ENCODE results near the gene ITFG1. TPM values are rescaled to one million over a fixed set of nuclear protein-coding genes. Genes with fewer than 3 reads are reported as not detected.
A peak's percentile ranks its signal among the peaks of the same experiment; 100 is the strongest.
"Not testable (repeated sequence)": the region's sequence is repeated elsewhere in the genome, so short reads cannot be mapped to it uniquely, and the experiment has no call there.

The ITFG1 gene
- total RNA-seq, 1 donor from 2014 or later = 205 TPM

DNA sequence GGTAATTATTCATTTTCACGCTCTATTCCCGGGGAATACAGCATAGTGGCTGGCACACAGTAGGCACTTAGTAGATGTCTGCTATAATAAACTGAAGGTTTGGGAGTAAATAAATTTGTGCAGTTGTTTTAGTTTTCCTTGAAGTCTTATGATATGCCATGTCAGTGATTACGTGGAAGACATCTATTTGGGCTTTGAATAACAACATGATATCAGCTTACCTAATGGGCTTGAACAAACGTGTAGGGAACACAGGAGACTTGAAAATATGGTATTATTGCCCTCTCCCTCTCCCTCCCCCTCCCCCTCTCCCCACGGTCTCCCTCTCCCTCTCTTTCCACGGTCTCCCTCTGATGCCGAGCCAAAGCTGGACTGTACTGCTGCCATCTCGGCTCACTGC lies 280.8 kb downstream of the ITFG1 start:
- DNase-seq (ENCODE audit: low spot score in 2 of 2) (no peak), FAIRE-seq (no peak)

DNA sequence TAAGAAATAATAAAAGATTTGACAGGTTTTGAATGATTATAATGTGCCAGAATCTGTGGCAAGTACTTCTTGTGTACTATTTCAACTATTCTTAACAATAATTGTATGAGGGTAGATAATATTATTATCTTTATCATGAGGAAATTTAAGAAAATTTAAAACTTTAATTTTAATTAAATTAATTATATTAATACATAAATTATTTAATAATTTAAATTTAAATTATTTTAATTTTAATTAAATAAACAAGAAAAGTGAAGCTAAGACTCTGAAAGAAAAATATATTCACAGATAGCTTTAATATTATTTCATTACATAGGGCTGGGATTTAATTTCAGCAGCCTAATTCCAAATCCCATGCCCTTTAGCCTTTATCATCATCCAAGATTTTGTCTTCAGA lies 285.7 kb downstream of the ITFG1 start:
- FAIRE-seq (peak; percentile 96), DNase-seq (ENCODE audit: low spot score in 2 of 2) (no peak)

DNA sequence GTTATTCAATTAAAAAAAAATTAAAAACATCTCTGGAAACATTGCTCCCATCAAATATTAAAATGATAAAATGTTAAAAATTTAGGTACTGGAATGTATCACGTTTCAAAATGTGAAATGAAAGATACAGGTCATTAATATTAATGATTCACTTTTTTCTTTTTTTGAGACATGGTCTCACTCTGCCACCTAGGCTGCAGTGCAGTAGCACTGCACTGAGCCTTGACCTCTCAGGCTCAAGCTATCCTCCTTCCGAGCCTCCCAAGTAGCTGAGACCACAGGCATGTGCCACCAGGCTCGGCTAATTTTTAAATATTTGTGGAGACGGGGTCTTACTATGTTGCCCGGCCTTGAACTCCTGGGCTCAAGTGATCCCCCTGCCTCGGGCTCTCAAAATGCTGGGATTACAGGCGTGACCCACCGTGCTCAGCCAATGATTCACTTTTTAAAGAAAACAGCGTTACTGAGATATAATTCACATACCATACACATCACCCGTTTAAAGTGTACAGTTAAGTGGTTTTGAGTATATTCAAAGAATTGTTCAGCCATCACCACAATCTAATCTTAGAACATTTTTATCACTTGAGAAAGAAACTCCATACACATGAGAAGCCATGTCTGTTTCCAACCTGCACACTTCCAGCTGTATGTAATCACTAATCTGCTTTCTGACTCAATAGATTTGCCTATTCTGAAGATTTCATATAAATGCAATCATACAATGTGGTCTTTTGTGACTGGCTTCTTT lies 298.0 kb downstream of the ITFG1 start:
- no peak for DNase-seq (ENCODE audit: low spot score in 2 of 2)
- no peak for FAIRE-seq

DNA sequence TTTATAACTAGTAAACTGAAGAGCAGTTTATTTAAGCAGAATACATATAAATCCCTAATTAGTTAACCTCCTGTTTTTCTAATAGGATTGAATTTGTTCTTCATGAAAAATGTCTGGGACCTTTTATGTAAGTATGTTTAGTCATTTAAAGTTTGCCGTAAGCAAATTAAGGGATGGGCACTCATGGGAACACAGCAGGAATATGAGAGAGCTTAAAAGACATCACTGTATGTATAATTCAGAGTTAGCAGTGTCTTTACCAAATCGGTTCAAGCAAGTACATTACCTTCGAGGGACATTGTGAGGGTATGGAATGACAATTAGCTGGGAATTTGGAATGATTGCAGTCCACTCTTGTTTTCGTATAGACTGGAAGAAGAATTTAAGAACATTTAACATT lies 299.4 kb downstream of the ITFG1 start:
- no peak for DNase-seq (ENCODE audit: low spot score in 2 of 2)
- FAIRE-seq = no peak

DNA sequence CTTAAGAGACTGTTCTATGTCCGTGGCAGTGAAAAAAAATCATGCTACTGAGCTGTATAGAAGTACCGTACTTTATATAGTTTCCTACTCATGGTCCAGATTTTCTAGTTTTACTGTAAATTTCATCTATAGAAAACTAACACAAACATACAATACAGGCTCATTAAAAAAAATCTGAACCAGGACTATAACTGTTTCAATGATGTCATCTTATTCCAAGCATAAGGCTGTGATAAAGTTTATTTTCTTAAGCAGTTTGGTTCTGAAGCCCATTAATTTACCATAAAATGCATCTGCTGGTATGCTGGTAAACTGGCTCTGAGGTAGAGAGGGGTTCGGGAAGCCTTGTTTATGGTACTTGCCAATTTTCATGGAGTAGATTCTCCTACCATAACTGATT lies 300.4 kb downstream of the ITFG1 start:
- no peak for FAIRE-seq
- no peak for DNase-seq (ENCODE audit: low spot score in 2 of 2)

DNA sequence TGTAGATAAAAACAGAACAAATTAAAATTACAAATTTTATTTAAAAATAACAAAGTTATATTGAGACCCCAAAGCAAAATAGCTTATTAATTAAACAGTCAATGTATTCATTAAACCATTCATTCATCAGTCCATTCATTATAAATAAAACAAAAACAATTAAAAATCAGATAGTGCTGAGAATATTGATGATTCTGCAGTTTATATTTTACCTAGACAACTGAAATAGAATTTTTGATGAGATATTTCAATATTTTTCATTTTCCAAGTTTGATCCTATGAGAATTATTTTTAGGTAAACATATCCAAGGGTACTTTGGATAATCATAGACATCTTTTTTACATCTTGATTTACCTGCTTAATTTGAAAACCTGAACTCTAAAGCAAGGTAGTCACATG lies 301.9 kb downstream of the ITFG1 start:
- FAIRE-seq (peak; percentile 51), DNase-seq (ENCODE audit: low spot score in 2 of 2) (no peak)

DNA sequence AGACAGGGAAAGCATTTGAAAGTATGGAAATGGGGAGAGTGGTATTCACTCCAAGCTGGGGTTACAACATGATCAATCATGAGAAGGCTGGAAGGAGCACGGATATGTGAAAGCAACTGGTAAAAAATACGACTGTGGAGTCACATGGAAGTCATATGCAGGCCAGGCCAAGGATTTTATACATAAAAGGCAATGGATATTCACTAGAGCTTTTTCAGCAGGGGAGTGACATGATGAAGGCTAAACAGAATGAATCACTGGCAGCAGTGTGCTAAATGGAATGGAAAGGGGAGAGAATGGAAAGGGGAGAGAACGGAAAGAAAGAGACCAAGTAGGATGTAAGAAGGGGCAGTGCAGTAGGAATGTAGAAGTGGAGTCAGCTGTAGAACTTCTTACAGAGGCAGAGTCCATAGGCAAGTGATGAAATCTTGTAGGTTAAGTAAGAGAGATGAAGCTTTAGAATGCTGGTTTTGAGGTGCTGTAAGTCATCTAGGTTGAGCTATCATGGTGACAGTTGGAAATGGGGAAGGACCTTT lies 304.1 kb downstream of the ITFG1 start:
- FAIRE-seq = no peak
- DNase-seq (ENCODE audit: low spot score in 2 of 2) = no peak

DNA sequence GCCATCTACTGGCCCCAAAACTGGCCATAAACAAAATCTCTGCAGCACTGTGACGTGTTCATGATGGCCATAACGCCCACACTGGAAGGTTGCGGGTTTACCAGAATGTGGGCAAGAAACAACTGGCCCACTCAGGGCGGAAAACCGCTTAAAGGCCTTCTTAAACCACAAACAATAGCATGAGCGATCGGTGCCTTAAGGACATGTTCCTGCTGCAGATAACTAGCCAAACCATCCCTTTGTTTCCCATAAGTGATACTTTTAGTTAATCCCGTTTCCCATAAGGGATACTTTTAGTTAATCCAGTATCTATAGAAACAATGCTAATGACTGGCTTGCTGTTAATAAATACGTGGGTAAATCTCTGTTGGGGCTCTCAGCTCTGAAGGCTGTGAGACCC lies 308.4 kb downstream of the ITFG1 start:
- not testable (repeated sequence) for FAIRE-seq; DNase-seq (ENCODE audit: low spot score in 2 of 2)

DNA sequence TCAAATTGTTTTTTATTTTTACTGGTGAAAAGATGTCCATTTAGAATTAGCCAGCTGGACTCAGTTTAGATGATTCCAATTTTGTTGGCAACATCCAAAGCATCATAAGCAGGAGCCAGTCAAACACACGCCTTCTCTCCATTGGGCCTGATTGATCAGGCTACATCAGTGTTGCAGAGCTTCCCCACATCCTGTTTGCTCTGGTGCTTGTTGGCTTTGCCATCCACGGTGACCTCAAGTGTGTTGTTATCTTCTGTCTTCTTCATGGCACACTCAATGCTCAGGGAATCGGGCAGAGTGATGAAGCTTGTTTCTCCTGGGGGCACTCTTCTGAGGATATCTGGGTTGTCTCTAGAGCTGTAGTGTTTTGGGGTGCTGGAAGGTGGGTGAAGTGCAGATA lies 310.8 kb downstream of the ITFG1 start:
- DNase-seq (ENCODE audit: low spot score in 2 of 2) (no peak), FAIRE-seq (no peak)

DNA sequence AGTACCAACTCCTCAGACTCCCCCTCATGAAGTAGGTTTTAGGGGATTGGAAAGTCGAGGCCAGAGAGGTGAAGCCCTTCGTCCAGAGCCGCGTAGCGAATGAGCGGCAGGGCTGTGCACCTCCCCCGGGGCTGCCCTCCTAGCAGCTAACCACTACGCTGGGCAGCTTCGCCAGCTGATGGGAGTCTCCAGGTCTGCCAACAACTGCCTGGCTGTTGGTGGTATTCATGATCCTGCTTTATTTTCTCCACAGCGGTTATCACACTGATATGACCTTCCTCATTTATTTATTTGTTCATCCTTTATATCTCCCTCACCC lies 316.3 kb downstream of the ITFG1 start:
- no peak for FAIRE-seq
- DNase-seq (ENCODE audit: low spot score in 2 of 2) = no peak

DNA sequence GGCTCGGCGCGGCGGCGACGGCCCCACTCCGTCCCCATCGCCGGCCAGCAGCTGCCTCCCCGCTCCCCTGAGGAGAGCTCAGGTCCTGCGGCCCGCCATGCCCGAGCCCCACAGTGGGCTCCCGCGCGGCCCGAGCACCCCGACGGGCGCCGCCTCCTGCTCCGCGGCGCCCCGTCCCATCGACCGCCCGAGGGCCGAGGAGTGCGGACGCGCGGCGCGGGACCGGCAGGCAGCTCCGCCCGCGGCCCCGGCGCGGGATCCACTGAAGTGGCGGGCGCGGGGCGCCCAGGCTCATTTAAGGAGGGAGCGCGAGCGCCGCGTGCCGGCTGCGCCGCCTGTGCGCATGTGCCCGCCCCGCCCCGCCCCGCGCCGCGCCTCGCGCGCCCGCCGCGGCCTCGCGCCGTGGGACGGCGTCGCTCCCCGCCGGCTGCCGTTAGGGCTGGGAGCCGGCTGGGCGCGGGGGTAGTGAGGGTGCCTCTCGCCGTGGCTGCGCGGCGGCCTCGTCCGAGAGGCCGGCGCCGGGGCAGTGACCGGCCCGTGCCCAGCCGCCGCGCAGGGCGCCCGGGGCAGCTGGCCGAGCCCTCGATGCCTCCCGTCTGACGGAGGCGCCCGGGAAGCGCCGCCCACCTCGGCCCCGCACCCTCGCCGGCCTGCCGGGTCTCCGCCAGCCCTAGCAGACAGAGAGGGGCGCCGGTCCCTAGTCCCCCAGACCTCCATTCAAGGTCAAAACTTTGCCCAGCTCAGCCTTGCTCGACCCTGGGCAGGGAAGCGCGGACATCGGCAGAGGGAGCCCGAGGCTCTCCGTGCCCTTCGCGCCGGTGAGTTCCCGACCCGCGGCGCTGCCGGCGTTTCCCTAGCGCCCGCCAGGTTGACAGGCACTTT lies 316.9 kb downstream of the ITFG1 start, which contains the start of gene NETO2:
Gene NETO2, minus strand, starts transcription at position 269 of the 882 bp plus-strand sequence. CDS start 333 bp downstream, outside the sequence.
- FAIRE-seq (no peak), DNase-seq (ENCODE audit: low spot score in 2 of 2) (peak; percentile 72 to 81)

DNA sequence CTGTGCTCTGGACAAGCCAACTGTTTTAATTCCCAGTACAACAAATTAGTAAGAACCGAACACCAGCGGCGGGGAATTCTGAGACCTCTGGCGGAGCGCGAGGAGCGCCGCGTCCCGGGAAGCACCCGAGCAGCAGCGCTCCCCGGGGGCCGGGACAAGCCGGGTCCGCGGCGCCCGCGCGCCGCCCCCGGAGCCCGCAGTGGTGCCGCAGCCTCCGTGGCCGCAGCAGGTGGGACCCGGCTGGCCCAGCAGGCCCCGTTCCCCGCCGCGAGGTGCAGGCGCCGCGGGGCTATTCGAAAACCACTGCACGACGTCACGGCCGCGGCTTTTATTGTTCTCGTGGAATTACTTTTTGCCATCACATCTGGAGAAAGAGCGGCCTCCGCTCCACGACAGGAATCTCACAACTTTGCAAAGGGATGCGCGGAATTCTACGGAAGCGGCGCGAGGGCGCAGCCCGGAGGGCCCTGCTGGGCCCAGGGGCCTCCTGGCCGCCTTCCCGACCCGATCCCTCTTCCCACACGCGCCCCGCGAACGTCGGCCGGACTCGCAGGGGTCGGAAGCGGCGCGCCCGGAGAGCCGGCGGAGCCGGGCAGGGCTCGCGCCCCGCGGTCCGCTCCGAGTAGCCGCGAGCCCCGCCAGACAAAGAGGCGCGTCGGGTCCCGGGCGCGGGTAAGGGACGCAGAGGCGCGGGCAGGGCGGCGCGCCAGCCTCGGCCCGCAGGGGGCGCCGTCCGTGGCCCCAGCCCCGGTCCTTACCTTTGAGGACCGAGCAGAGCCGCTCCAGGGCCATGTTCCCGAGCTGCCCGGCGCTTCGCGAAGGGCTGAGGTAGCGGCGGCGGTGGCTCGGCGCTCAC lies 317.8 kb downstream of the ITFG1 start:
- DNase-seq (ENCODE audit: low spot score in 2 of 2) (peak; percentile 53 to 67), FAIRE-seq (no peak)

DNA sequence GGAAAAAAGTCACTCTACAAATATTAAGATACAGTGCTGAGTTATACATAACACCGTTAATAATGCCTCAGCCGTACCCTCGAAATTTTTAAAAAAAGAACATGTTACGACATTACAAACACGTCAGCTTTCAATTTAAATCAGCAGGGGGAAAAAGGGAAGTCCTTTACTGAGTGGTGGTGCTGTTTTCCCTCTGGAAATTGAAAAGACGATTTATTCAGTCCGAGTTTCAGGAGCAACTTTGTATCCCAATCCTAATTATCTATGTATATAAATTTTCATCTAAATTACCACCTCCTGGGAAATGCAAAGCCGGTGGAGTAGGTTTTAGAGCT lies 318.4 kb downstream of the ITFG1 start:
- no peak for FAIRE-seq
- DNase-seq (ENCODE audit: low spot score in 2 of 2) = peak; percentile 22 to 29

DNA sequence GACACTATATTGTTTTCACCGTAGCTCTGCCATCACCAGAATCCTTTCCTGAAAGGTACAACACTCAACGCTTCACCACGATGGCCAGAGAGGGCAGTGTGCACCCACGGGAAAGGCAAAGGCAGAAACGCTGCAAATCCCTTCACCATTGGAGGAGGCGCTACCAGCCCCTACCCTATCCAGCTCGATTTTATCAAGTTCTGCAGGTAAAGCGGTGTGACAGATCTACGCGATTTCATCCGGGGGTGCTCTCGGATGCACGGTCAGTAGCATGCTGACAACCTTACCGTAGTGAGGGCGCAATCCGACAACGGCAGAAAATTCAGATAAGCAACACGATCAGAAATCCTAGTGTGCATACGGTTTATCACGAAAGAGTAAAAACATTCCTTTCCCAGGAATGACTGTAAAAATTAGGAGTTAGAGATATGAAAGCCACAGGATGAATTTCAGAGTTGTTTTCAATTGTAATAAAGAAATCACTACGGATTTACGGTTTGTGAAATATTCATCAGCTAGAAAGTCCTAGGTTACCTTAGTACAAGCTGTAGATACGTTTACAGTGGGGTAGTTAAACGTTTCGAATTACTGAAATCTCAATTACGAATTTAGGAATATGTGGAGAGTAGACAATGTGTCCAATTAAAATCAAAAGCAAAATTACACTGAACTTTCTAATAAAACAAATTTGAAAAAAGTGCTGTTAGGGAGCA lies 318.9 kb downstream of the ITFG1 start:
- FAIRE-seq = peak; percentile 36
- DNase-seq (ENCODE audit: low spot score in 2 of 2) = peak; percentile 71 to 78

DNA sequence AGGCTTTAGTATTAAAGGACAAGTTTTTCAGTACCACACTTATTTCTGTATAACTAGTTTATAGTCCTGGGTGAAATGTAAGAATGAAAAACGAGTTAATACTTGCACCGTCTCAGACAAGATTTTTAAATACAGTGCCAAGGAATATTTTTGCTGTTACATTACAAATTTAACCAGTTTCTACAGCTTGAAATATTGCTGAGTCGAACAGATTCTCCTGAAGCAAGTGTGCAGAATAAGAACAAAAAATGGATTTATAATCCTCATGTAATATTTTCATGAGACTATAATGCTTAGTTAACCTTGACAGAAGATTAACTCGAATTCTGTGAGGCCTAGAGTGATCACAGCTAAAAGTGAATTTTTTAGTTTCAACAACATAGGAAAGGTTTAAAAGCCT lies 320.2 kb downstream of the ITFG1 start:
- DNase-seq (ENCODE audit: low spot score in 2 of 2) (no peak), FAIRE-seq (no peak)

DNA sequence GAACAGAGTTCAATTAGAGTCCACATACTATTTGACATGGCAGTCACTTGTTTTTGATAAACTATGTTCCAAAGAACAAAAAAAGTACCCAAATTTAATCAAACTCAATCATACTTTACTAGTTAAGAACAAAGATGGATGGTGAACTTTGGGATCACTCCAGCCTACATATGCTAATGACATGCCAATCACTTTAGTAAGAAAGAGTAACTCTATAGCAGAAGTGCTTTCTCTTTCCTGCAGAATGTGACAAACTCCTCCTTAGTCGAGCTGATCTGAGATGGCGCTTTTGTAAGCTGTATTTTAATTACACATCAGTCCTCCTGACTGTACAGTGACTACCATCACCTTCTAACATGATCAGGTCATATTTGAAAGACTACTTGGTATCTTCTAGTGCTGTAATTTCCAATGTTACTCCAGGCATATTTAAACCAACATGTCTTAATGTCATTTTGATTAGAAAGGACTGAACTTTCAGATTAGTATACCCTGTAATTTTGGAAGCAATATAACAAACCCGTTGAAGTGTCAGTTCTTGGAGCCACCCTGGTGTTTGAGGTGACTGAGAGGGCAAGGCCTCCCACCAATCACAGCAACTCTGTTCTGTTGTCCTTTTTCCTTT lies 321.2 kb downstream of the ITFG1 start:
- FAIRE-seq (no peak), DNase-seq (ENCODE audit: low spot score in 2 of 2) (no peak)

DNA sequence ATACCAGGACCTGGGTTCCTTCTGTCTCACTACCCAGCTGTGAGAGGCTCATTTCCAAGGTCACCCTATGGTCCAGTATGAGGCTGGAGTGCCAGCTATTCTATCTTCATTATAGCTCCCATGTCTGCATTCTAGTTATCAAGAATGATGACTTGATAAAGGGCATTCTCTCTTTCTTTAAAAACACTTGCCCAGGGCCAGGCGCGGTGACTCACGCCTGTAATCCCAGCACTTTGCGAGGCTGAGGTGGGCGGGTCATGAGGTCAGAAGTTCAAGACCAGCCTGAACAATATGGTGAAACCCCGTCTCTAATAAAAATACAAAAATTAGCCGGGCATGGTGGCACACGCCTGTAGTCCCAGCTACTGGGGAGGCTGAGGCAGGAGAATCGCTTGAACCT lies 322.9 kb downstream of the ITFG1 start:
- not testable (repeated sequence) for FAIRE-seq

DNA sequence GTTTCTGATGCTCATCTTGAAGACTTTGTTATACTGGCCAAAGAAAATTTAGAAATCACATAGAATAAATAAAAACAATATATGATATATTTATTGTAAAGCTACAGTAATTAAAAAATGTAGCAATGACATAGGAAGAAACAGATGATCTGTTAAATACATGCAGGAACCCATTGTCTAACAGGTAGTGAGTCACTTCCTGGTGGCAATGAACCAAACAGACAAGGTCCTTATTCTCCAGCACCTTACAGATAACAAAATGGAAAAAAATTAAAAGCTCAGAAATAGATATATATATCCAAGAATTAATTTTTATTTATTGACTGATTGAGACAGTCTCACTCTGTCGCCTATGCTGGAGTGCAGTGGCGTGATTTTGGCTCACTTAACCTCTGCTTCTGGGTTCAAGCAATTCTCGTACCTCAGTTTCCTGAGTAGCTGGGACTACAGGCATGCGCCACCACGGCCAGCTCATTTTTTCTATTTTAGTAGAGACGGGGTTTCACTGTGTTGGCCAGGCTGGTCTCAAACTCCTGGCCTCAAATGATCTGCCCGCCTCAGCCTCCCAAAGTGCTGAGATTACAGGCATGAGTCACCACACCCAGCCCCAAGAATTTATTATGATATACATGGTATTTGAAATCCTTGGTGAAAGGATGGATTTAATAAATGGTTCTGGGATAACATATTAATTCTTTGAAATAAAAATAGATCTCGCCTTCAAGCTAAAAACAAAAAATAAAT lies 324.6 kb downstream of the ITFG1 start:
- FAIRE-seq (no peak), DNase-seq (ENCODE audit: low spot score in 2 of 2) (no peak)

More for the DNA sequence above, 322.9 kb downstream of the ITFG1 start:
- DNase-seq (ENCODE audit: low spot score in 2 of 2) = not testable (repeated sequence)

DNA sequence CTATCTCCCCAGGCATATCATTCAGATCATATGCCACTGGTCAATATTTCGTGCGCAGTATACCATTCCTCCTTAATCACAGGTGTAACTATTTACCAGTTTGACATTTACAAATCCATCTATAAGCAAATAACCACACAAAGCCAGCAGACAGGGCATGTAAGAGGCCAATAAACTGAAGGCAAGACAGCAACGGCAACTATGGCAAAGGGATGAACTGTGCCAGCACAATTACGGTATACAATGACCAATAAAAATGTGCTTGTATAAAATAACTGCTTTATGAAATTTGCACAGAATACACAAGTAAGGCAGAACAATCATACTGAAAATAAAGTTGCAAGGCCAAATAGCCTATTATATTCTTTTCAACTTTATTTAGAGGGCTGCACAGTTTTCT lies 326.3 kb downstream of the ITFG1 start:
- no peak for FAIRE-seq
- DNase-seq (ENCODE audit: low spot score in 2 of 2) = no peak
